ENCODE measurements around the gene L3MBTL4.

L3MBTL4 gene

GRCh38 chr18:5963267-5963666 lies 451.4 kb downstream of the L3MBTL4 start:
- Histone ChIP-seq H3K4me3 (ENCODE audit: low read length) (no peak overlapping the region), H3K4me1 (ENCODE audit: insufficient read depth, low read length) (peaks cover 6% of the 10 kb centered on the region), H3K27me3 (ENCODE audit: insufficient read depth, low read length) (no peaks in the 10 kb centered on the region), H3K9me3 (ENCODE audit: low read length) (no peaks in the 10 kb centered on the region), H3K36me3 (ENCODE audit: insufficient read depth, low read length) (no peaks in the 10 kb centered on the region), H2AFZ (ENCODE audit: low read depth, low read length) (no peak overlapping the region)

GRCh38 chr18:5962362-5962761 lies 452.3 kb downstream of the L3MBTL4 start:
- Histone ChIP-seq H3K4me1 (ENCODE audit: insufficient read depth, low read length) (peaks cover 6% of the 10 kb centered on the region), H3K36me3 (ENCODE audit: insufficient read depth, low read length) (no peaks in the 10 kb centered on the region), H3K9me3 (ENCODE audit: low read length) (no peaks in the 10 kb centered on the region), H2AFZ (ENCODE audit: low read depth, low read length) (no peak overlapping the region), H3K4me3 (ENCODE audit: low read length) (no peak overlapping the region), H3K27me3 (ENCODE audit: insufficient read depth, low read length) (no peaks in the 10 kb centered on the region)

DNA sequence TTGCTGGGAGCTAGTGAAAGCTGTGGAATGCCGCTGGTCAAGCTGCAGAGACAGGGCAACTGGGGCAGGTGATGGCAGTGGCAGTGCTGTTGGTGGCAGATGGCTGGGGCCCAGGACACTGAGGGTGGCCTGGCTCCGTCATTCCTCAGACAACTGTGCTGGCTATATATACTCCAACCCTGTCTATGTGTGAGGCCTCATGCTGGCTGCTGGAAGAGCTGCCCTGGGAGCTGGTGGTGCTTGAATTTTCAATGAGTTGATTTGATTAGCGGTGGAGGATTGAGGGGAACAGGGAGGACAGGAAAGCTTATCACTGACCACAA lies 452.9 kb downstream of the L3MBTL4 start:
- no peak overlapping the region for H2AFZ ChIP-seq (ENCODE audit: low read depth, low read length)
- no peaks in the 10 kb centered on the region for H3K9me3 ChIP-seq (ENCODE audit: low read length)
- no peaks in the 10 kb centered on the region for H3K36me3 ChIP-seq (ENCODE audit: insufficient read depth, low read length)
- no peaks in the 10 kb centered on the region for H3K27me3 ChIP-seq (ENCODE audit: insufficient read depth, low read length)
- H3K4me1 ChIP-seq (ENCODE audit: insufficient read depth, low read length): peaks cover 6% of the 10 kb centered on the region
- no peak overlapping the region for H3K4me3 ChIP-seq (ENCODE audit: low read length)

DNA sequence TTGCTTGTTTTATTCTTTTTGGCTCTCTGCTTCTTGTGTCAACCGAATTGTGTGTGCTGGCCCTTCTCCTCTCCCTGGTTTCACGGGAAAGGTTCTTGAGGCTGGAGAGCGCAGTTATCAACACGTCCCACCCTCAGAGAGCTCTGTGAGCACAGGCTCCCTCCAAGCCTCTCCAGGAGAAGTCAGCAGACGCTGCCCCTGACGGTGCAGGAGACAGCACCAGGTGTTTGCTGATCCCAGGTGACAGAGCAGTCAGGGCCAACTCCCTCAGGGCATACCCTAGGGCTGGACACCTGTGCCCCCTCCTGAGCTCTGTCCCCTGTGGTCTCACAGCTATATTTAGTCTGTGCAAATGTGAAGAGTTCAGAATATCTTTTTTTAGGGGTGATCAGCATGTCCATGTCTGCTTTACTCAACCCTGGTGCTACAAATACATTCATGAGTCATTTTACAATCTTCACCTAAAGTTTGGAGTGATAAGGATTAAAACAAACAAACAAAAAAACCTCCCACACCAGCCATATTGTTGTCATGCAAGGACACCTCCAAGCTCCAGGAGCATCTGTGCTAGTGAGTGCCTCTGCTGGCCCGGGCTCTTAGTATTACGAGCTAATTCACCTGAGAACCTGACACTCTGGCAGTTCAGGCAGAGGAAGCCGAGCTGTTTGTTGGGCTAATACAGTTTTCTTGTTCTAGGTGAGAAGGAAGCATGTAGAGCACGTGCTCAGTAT lies 453.4 kb downstream of the L3MBTL4 start:
- peaks cover 6% of the 10 kb centered on the region for H3K4me1 ChIP-seq (ENCODE audit: insufficient read depth, low read length)
- no peak overlapping the region for H3K4me3 ChIP-seq (ENCODE audit: low read length)
- H2AFZ ChIP-seq (ENCODE audit: low read depth, low read length): no peak overlapping the region
- no peaks in the 10 kb centered on the region for H3K36me3 ChIP-seq (ENCODE audit: insufficient read depth, low read length)
- no peaks in the 10 kb centered on the region for H3K27me3 ChIP-seq (ENCODE audit: insufficient read depth, low read length)
- H3K9me3 ChIP-seq (ENCODE audit: low read length): no peaks in the 10 kb centered on the region

DNA sequence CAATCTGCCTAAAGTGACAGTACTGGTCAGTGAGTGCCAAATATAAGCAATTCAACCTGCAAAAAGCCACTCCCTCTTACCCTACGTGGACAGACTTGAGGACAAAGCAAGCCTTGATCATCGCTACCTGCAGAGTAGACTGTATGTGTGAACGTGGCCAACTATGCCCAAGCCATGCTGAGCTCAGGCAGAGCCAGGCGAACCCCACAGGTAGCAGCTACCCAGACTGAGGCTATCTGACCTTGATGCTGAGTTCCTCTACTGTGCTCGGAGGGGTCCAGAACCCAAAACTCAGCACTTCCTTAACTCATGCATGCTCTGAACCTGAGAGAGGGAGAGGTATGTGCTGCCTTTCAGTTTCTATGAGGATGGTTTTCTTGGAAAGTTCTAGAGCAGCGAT lies 455.9 kb downstream of the L3MBTL4 start:
- H3K27me3 ChIP-seq (ENCODE audit: insufficient read depth, low read length): no peaks in the 10 kb centered on the region
- H3K4me1 ChIP-seq (ENCODE audit: insufficient read depth, low read length): no peaks in the 10 kb centered on the region
- no peak overlapping the region for H2AFZ ChIP-seq (ENCODE audit: low read depth, low read length)
- H3K36me3 ChIP-seq (ENCODE audit: insufficient read depth, low read length): no peaks in the 10 kb centered on the region
- no peaks in the 10 kb centered on the region for H3K9me3 ChIP-seq (ENCODE audit: low read length)
- H3K4me3 ChIP-seq (ENCODE audit: low read length): no peak overlapping the region

GRCh38 chr18:5955861-5956260 lies 458.9 kb downstream of the L3MBTL4 start:
- H3K9me3 ChIP-seq (ENCODE audit: low read length): no peaks in the 10 kb centered on the region
- H3K4me3 ChIP-seq (ENCODE audit: low read length): no peak overlapping the region
- no peak overlapping the region for H2AFZ ChIP-seq (ENCODE audit: low read depth, low read length)
- H3K27me3 ChIP-seq (ENCODE audit: insufficient read depth, low read length): no peaks in the 10 kb centered on the region
- no peaks in the 10 kb centered on the region for H3K4me1 ChIP-seq (ENCODE audit: insufficient read depth, low read length)
- no peaks in the 10 kb centered on the region for H3K36me3 ChIP-seq (ENCODE audit: insufficient read depth, low read length)

GRCh38 chr18:5951515-5952091 lies 463.1 kb downstream of the L3MBTL4 start:
- Histone ChIP-seq H3K27me3 (ENCODE audit: insufficient read depth, low read length) (no peaks in the 10 kb centered on the region), H3K36me3 (ENCODE audit: insufficient read depth, low read length) (no peaks in the 10 kb centered on the region), H3K4me3 (ENCODE audit: low read length) (no peak overlapping the region), H2AFZ (ENCODE audit: low read depth, low read length) (no peak overlapping the region), H3K9me3 (ENCODE audit: low read length) (no peaks in the 10 kb centered on the region), H3K4me1 (ENCODE audit: insufficient read depth, low read length) (no peaks in the 10 kb centered on the region)

DNA sequence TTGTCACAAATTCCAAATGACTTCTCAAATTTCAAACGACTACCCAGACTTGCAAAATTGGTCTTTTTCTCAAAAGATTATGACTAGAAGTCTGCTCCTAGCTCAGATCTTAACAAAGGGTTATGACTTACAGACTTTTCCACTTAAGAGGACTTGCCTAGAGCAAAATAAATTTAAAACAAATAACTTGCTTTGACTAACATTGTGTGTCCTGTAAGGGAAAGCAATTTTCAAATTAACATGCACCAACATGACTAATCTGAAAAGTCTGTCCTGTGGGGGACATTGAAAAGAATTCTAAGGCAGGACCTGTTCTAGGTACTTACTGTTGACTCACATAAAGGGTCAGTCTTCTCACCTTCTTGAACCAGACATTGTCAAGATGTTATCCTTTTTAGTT lies 465.9 kb downstream of the L3MBTL4 start:
- Histone ChIP-seq H3K9me3 (ENCODE audit: low read length) (no peaks in the 10 kb centered on the region), H2AFZ (ENCODE audit: low read depth, low read length) (no peak overlapping the region), H3K27me3 (ENCODE audit: insufficient read depth, low read length) (no peaks in the 10 kb centered on the region), H3K4me3 (ENCODE audit: low read length) (no peak overlapping the region), H3K36me3 (ENCODE audit: insufficient read depth, low read length) (no peaks in the 10 kb centered on the region), H3K4me1 (ENCODE audit: insufficient read depth, low read length) (no peaks in the 10 kb centered on the region)

DNA sequence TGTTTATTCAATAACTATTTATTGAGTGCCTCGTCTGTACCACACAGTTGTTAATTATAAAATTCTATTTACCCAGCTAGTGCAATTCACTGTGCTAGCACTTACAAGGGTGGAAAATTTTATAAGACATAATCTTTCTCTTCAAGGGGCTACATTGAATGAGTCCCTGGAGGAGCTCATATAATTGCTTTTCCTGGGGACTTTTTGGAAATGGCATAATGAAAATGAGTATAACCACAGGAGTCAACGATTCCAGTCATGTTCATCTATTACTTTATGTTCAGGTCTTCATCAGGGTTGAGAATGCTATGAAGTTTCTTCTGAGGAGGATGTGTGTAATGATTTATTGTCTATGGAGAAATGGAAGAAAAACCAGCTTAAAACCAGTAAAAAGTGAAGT lies 466.5 kb downstream of the L3MBTL4 start:
- H3K9me3 ChIP-seq (ENCODE audit: low read length): no peaks in the 10 kb centered on the region
- H3K36me3 ChIP-seq (ENCODE audit: insufficient read depth, low read length): no peaks in the 10 kb centered on the region
- no peak overlapping the region for H2AFZ ChIP-seq (ENCODE audit: low read depth, low read length)
- no peaks in the 10 kb centered on the region for H3K4me1 ChIP-seq (ENCODE audit: insufficient read depth, low read length)
- no peak overlapping the region for H3K4me3 ChIP-seq (ENCODE audit: low read length)
- no peaks in the 10 kb centered on the region for H3K27me3 ChIP-seq (ENCODE audit: insufficient read depth, low read length)

DNA sequence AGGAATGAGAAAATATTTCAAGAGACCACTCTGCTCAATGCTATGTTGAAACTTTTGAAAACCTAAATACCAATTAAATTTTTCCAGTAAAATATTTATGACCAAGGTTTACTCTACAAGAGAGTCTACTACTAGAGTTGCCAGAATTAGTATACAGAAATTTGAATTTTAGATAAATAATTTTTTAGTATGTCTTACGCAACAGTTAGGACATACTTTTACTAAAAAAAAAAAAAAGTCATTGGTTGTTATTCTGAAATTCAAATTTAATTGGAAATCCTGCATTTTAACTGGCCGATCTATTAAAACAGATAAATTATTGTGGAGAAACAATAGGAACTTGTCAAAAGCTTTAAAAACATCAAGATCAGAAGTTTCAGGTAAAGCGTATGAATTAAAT lies 470.3 kb downstream of the L3MBTL4 start:
- H3K9me3 ChIP-seq (ENCODE audit: low read length): no peaks in the 10 kb centered on the region
- no peak overlapping the region for H2AFZ ChIP-seq (ENCODE audit: low read depth, low read length)
- no peaks in the 10 kb centered on the region for H3K36me3 ChIP-seq (ENCODE audit: insufficient read depth, low read length)
- H3K4me1 ChIP-seq (ENCODE audit: insufficient read depth, low read length): peaks cover 13% of the 10 kb centered on the region
- H3K4me3 ChIP-seq (ENCODE audit: low read length): no peak overlapping the region
- H3K27me3 ChIP-seq (ENCODE audit: insufficient read depth, low read length): no peaks in the 10 kb centered on the region

- no peaks in the 10 kb centered on the region for H3K27me3 ChIP-seq (ENCODE audit: insufficient read depth, low read length)
- no peak overlapping the region for H3K4me3 ChIP-seq (ENCODE audit: low read length)
- no peaks in the 10 kb centered on the region for H3K36me3 ChIP-seq (ENCODE audit: insufficient read depth, low read length)
- H2AFZ ChIP-seq (ENCODE audit: low read depth, low read length): no peak overlapping the region
- no peaks in the 10 kb centered on the region for H3K9me3 ChIP-seq (ENCODE audit: low read length)
- peaks cover 13% of the 10 kb centered on the region for H3K4me1 ChIP-seq (ENCODE audit: insufficient read depth, low read length)
These were observed 471.2 kb downstream of the L3MBTL4 start for GRCh38 chr18:5943514-5943913.

DNA sequence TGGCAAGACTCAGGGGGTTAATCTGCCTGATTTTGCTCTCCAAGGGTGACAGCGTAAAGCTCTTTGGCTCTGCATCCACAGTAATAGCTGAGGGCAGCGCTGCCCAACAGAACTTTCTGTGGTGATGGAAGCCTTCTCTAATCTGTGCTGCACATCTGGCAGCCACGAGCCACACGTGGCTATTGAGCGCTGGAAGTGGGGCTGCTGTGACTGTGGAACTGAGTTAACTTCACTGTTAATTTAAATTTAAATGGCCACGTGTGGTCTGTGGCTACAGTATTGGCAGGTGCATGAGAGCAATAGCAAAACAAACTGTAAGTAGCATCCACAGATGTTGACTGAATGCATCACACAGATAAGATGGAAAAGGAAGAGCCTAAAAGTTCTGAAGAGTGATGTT lies 472.1 kb downstream of the L3MBTL4 start:
- H3K36me3 ChIP-seq (ENCODE audit: insufficient read depth, low read length): no peaks in the 10 kb centered on the region
- no peaks in the 10 kb centered on the region for H3K27me3 ChIP-seq (ENCODE audit: insufficient read depth, low read length)
- no peak overlapping the region for H3K4me3 ChIP-seq (ENCODE audit: low read length)

GRCh38 chr18:5941890-5942289 lies 472.8 kb downstream of the L3MBTL4 start:
- Histone ChIP-seq H3K36me3 (ENCODE audit: insufficient read depth, low read length) (no peaks in the 10 kb centered on the region), H3K4me3 (ENCODE audit: low read length) (no peak overlapping the region)

More for the DNA sequence above, 472.1 kb downstream of the L3MBTL4 start:
- Histone ChIP-seq H2AFZ (ENCODE audit: low read depth, low read length) (peak overlapping the region; percentile 17), H3K9me3 (ENCODE audit: low read length) (no peaks in the 10 kb centered on the region), H3K4me1 (ENCODE audit: insufficient read depth, low read length) (peaks cover 19% of the 10 kb centered on the region)

More at GRCh38 chr18:5941890-5942289, 472.8 kb downstream of the L3MBTL4 start:
- Histone ChIP-seq H3K4me1 (ENCODE audit: insufficient read depth, low read length) (peaks cover 26% of the 10 kb centered on the region), H3K9me3 (ENCODE audit: low read length) (no peaks in the 10 kb centered on the region), H3K27me3 (ENCODE audit: insufficient read depth, low read length) (no peaks in the 10 kb centered on the region), H2AFZ (ENCODE audit: low read depth, low read length) (peak overlapping the region; percentile 17)

Data from neuron (in vitro differentiated cells).